ENCODE data around the gene PUS7.
"Not testable (repeated sequence)": the region's sequence is repeated elsewhere in the genome, so short reads cannot be mapped to it uniquely, and the experiment has no call there.

Gene PUS7

GRCh38 chr7:105496521-105496920 lies 25.6 kb downstream of the PUS7 start:
- FAIRE-seq, result no peak

- no peak for FAIRE-seq
Measured at GRCh38 chr7:105493923-105494315, 28.2 kb downstream of the PUS7 start.

GRCh38 chr7:105493196-105493922 lies 28.7 kb downstream of the PUS7 start:
- FAIRE-seq, result no peak

GRCh38 chr7:105489409-105489808 lies 32.7 kb downstream of the PUS7 start:
- FAIRE-seq, result no peak

- no peak for FAIRE-seq
Measured at GRCh38 chr7:105487579-105488571, 34.2 kb downstream of the PUS7 start.

- no peak for FAIRE-seq
Measured at GRCh38 chr7:105480931-105481330, 41.1 kb downstream of the PUS7 start.

- FAIRE-seq, result no peak
Measured at GRCh38 chr7:105478606-105479005, 43.5 kb downstream of the PUS7 start.

- FAIRE-seq, result no peak
Measured at GRCh38 chr7:105477908-105478307, 44.2 kb downstream of the PUS7 start.

GRCh38 chr7:105474045-105474444 lies 48.0 kb downstream of the PUS7 start:
- no peak for FAIRE-seq

GRCh38 chr7:105473163-105473562 lies 48.9 kb downstream of the PUS7 start:
- FAIRE-seq, result no peak

- no peak for FAIRE-seq
Measured at GRCh38 chr7:105470846-105471245, 51.2 kb downstream of the PUS7 start.

- no peak for FAIRE-seq
Measured at GRCh38 chr7:105470090-105470489, 52.0 kb downstream of the PUS7 start.

- FAIRE-seq, result no peak
Measured at GRCh38 chr7:105462765-105463420, 59.2 kb downstream of the PUS7 start.

GRCh38 chr7:105461518-105461917 lies 60.6 kb downstream of the PUS7 start:
- no peak for FAIRE-seq

GRCh38 chr7:105457619-105458225 lies 64.3 kb downstream of the PUS7 start:
- FAIRE-seq, result no peak

GRCh38 chr7:105454921-105455320 lies 67.2 kb downstream of the PUS7 start:
- FAIRE-seq, result no peak

- no peak for FAIRE-seq
Measured at GRCh38 chr7:105454095-105454747, 67.8 kb downstream of the PUS7 start.

- FAIRE-seq, result no peak
Measured at GRCh38 chr7:105452085-105452484, 70.0 kb downstream of the PUS7 start.

GRCh38 chr7:105450870-105451269 lies 71.2 kb downstream of the PUS7 start:
- not testable (repeated sequence) for FAIRE-seq

- FAIRE-seq, result no peak
Measured at GRCh38 chr7:105450177-105450861, 71.8 kb downstream of the PUS7 start.

- no peak for FAIRE-seq
Measured at GRCh38 chr7:105448181-105448580, 73.9 kb downstream of the PUS7 start.
